ENCODE measurements around the gene SEC23IP.

The SEC23IP gene

GRCh38 chr10:119970107-119970506, 77.6 kb downstream of the SEC23IP start:
- Histone ChIP-seq H3K9ac (ENCODE audit: low read depth in 1 of 2, low read length in 2 of 2) (no peak overlapping the region), H3K27me3 (ENCODE audit: control insufficient read depth in 2 of 2, insufficient read depth in 2 of 2, low read length in 2 of 2) (no peaks in the 10 kb centered on the region), H3K36me3 (ENCODE audit: control insufficient read depth in 2 of 2, insufficient read depth in 2 of 2, low read length in 2 of 2) (no peaks in the 10 kb centered on the region), H3K4me1 (ENCODE audit: control insufficient read depth in 2 of 2, insufficient read depth in 2 of 2, low read length in 2 of 2) (no peaks in the 10 kb centered on the region), H3K4me3 (ENCODE audit: low read length in 2 of 2) (no peak overlapping the region), H3K27ac (ENCODE audit: low read depth in 2 of 2, low read length in 2 of 2) (no peak overlapping the region), H3K9me3 (ENCODE audit: control insufficient read depth in 2 of 2, low read length in 2 of 2) (peaks cover 0 to 7% of the 10 kb centered on the region in 2 donors)

GRCh38 chr10:119970963-119971362, 78.4 kb downstream of the SEC23IP start:
- H3K4me1 ChIP-seq (ENCODE audit: control insufficient read depth in 2 of 2, insufficient read depth in 2 of 2, low read length in 2 of 2): no peaks in the 10 kb centered on the region
- H3K36me3 ChIP-seq (ENCODE audit: control insufficient read depth in 2 of 2, insufficient read depth in 2 of 2, low read length in 2 of 2): no peaks in the 10 kb centered on the region
- no peak overlapping the region for H3K27ac ChIP-seq (ENCODE audit: low read depth in 2 of 2, low read length in 2 of 2)
- H3K9ac ChIP-seq (ENCODE audit: low read depth in 1 of 2, low read length in 2 of 2): no peak overlapping the region
- no peaks in the 10 kb centered on the region for H3K27me3 ChIP-seq (ENCODE audit: control insufficient read depth in 2 of 2, insufficient read depth in 2 of 2, low read length in 2 of 2)
- H3K9me3 ChIP-seq (ENCODE audit: control insufficient read depth in 2 of 2, low read length in 2 of 2): peaks cover 0 to 7% of the 10 kb centered on the region in 2 donors
- no peak overlapping the region for H3K4me3 ChIP-seq (ENCODE audit: low read length in 2 of 2)

GRCh38 chr10:119973281-119973680, 80.8 kb downstream of the SEC23IP start:
- Histone ChIP-seq H3K27ac (ENCODE audit: low read depth in 2 of 2, low read length in 2 of 2) (no peak overlapping the region), H3K9me3 (ENCODE audit: control insufficient read depth in 2 of 2, low read length in 2 of 2) (no peaks in the 10 kb centered on the region), H3K4me1 (ENCODE audit: control insufficient read depth in 2 of 2, insufficient read depth in 2 of 2, low read length in 2 of 2) (no peaks in the 10 kb centered on the region), H3K9ac (ENCODE audit: low read depth in 1 of 2, low read length in 2 of 2) (no peak overlapping the region), H3K27me3 (ENCODE audit: control insufficient read depth in 2 of 2, insufficient read depth in 2 of 2, low read length in 2 of 2) (no peaks in the 10 kb centered on the region), H3K36me3 (ENCODE audit: control insufficient read depth in 2 of 2, insufficient read depth in 2 of 2, low read length in 2 of 2) (no peaks in the 10 kb centered on the region), H3K4me3 (ENCODE audit: low read length in 2 of 2) (no peak overlapping the region)

DNA sequence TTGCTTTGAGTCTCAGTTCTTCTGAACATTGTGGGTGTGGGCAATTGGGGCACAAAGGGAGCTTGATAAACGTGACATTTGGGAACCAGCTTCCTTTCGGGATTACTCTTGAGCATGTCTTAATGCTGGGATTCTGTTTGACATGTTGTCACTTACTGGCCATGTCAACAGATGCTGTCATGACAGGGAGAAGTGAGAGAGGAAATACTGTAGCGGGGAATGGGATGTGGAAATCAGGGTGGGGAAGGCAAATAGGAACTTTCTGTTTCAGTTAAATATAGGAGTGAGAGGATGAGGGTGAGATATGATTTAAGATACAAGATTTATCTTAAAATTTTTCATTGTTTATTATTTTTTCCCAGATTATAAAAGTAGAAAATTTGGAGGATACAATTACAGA, 83.9 kb downstream of the SEC23IP start:
- Histone ChIP-seq H3K9me3 (ENCODE audit: control insufficient read depth in 2 of 2, low read length in 2 of 2) (no peaks in the 10 kb centered on the region), H3K36me3 (ENCODE audit: control insufficient read depth in 2 of 2, insufficient read depth in 2 of 2, low read length in 2 of 2) (no peaks in the 10 kb centered on the region), H3K27me3 (ENCODE audit: control insufficient read depth in 2 of 2, insufficient read depth in 2 of 2, low read length in 2 of 2) (no peaks in the 10 kb centered on the region), H3K4me1 (ENCODE audit: control insufficient read depth in 2 of 2, insufficient read depth in 2 of 2, low read length in 2 of 2) (no peaks in the 10 kb centered on the region), H3K27ac (ENCODE audit: low read depth in 2 of 2, low read length in 2 of 2) (no peak overlapping the region), H3K4me3 (ENCODE audit: low read length in 2 of 2) (no peak overlapping the region), H3K9ac (ENCODE audit: low read depth in 1 of 2, low read length in 2 of 2) (no peak overlapping the region)

- Histone ChIP-seq H3K27ac (ENCODE audit: low read depth in 2 of 2, low read length in 2 of 2) (no peak overlapping the region), H3K4me3 (ENCODE audit: low read length in 2 of 2) (no peak overlapping the region), H3K9ac (ENCODE audit: low read depth in 1 of 2, low read length in 2 of 2) (no peak overlapping the region), H3K9me3 (ENCODE audit: control insufficient read depth in 2 of 2, low read length in 2 of 2) (no peaks in the 10 kb centered on the region), H3K4me1 (ENCODE audit: control insufficient read depth in 2 of 2, insufficient read depth in 2 of 2, low read length in 2 of 2) (no peaks in the 10 kb centered on the region), H3K27me3 (ENCODE audit: control insufficient read depth in 2 of 2, insufficient read depth in 2 of 2, low read length in 2 of 2) (no peaks in the 10 kb centered on the region), H3K36me3 (ENCODE audit: control insufficient read depth in 2 of 2, insufficient read depth in 2 of 2, low read length in 2 of 2) (no peaks in the 10 kb centered on the region)
Observed at GRCh38 chr10:119980956-119981750, 88.6 kb downstream of the SEC23IP start.

- Histone ChIP-seq H3K9me3 (ENCODE audit: control insufficient read depth in 2 of 2, low read length in 2 of 2) (no peaks in the 10 kb centered on the region), H3K9ac (ENCODE audit: low read depth in 1 of 2, low read length in 2 of 2) (no peak overlapping the region), H3K36me3 (ENCODE audit: control insufficient read depth in 2 of 2, insufficient read depth in 2 of 2, low read length in 2 of 2) (no peaks in the 10 kb centered on the region), H3K4me3 (ENCODE audit: low read length in 2 of 2) (no peak overlapping the region), H3K27ac (ENCODE audit: low read depth in 2 of 2, low read length in 2 of 2) (no peak overlapping the region), H3K27me3 (ENCODE audit: control insufficient read depth in 2 of 2, insufficient read depth in 2 of 2, low read length in 2 of 2) (no peaks in the 10 kb centered on the region), H3K4me1 (ENCODE audit: control insufficient read depth in 2 of 2, insufficient read depth in 2 of 2, low read length in 2 of 2) (no peaks in the 10 kb centered on the region)
Observed at GRCh38 chr10:119981826-119982225, 89.3 kb downstream of the SEC23IP start.

DNA sequence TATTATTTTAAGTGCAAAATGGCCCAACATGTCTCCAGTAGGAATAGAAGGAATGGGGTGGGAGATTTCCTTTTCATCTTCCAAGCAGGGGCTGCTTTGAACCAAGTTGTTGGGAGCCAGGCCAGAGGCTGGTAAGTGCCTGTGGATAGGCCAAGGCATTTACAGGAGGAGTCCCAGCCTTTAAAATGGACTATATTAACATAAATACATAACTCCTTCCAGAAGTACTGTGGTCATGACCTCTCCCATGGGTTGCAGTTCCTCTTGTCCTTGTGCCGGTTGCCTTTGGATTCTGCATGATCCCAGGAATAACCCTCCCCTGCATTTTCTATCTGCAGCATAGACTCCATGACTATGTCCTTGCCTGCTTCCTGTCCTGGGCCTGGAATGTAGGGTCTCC, 95.8 kb downstream of the SEC23IP start:
- Histone ChIP-seq H3K9me3 (ENCODE audit: control insufficient read depth in 2 of 2, low read length in 2 of 2) (no peaks in the 10 kb centered on the region), H3K9ac (ENCODE audit: low read depth in 1 of 2, low read length in 2 of 2) (no peak overlapping the region), H3K4me1 (ENCODE audit: control insufficient read depth in 2 of 2, insufficient read depth in 2 of 2, low read length in 2 of 2) (no peaks in the 10 kb centered on the region), H3K36me3 (ENCODE audit: control insufficient read depth in 2 of 2, insufficient read depth in 2 of 2, low read length in 2 of 2) (no peaks in the 10 kb centered on the region), H3K27ac (ENCODE audit: low read depth in 2 of 2, low read length in 2 of 2) (no peak overlapping the region), H3K4me3 (ENCODE audit: low read length in 2 of 2) (no peak overlapping the region), H3K27me3 (ENCODE audit: control insufficient read depth in 2 of 2, insufficient read depth in 2 of 2, low read length in 2 of 2) (no peaks in the 10 kb centered on the region)

DNA sequence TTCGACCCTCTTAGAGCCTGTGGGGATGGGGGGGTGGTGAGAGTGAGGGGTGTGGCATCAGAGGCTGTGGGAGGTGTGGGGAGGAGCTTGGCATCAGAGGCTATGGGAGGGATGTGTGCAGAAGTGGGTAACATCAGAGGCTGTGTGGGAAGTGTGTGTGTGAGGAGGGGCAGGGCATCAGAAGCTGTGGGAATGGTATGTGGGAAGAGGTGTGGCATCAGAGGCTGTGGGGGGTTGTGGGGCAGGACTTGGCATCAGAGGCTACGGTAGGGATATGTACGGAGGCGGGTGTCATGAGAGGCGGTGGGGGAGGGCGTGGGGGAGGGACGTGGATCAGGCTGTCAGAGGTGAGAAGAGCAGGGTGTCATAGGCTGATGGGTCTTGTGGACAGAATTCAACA, 97.4 kb downstream of the SEC23IP start:
- H3K36me3 ChIP-seq (ENCODE audit: control insufficient read depth in 2 of 2, insufficient read depth in 2 of 2, low read length in 2 of 2): no peaks in the 10 kb centered on the region
- H3K4me1 ChIP-seq (ENCODE audit: control insufficient read depth in 2 of 2, insufficient read depth in 2 of 2, low read length in 2 of 2): no peaks in the 10 kb centered on the region
- H3K4me3 ChIP-seq (ENCODE audit: low read length in 2 of 2): no peak overlapping the region
- no peaks in the 10 kb centered on the region for H3K9me3 ChIP-seq (ENCODE audit: control insufficient read depth in 2 of 2, low read length in 2 of 2)
- no peak overlapping the region for H3K9ac ChIP-seq (ENCODE audit: low read depth in 1 of 2, low read length in 2 of 2)
- H3K27me3 ChIP-seq (ENCODE audit: control insufficient read depth in 2 of 2, insufficient read depth in 2 of 2, low read length in 2 of 2): no peaks in the 10 kb centered on the region
- no peak overlapping the region for H3K27ac ChIP-seq (ENCODE audit: low read depth in 2 of 2, low read length in 2 of 2)

DNA sequence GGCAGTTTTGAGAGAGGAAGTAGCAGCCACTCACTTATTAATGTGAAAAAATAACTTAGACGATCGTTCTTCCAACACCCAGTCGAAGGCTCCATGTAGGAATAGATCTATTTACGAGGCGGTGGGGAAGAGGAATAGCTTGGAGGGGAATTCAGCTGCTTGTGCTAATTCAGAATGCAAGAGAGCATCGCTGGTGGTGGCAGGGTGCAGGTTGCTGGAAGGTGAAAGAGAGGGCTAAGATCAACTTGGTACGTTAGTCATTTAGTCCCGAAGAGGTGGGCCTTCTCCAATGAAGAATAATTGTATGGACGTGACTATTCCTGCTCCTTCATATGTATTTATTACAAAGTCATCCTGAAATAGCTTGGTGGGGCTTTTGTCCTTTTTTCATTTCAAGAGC, 98.5 kb downstream of the SEC23IP start:
- Histone ChIP-seq H3K4me1 (ENCODE audit: control insufficient read depth in 2 of 2, insufficient read depth in 2 of 2, low read length in 2 of 2) (no peaks in the 10 kb centered on the region), H3K4me3 (ENCODE audit: low read length in 2 of 2) (no peak overlapping the region), H3K27ac (ENCODE audit: low read depth in 2 of 2, low read length in 2 of 2) (no peak overlapping the region), H3K36me3 (ENCODE audit: control insufficient read depth in 2 of 2, insufficient read depth in 2 of 2, low read length in 2 of 2) (no peaks in the 10 kb centered on the region), H3K9ac (ENCODE audit: low read depth in 1 of 2, low read length in 2 of 2) (no peak overlapping the region), H3K9me3 (ENCODE audit: control insufficient read depth in 2 of 2, low read length in 2 of 2) (no peaks in the 10 kb centered on the region), H3K27me3 (ENCODE audit: control insufficient read depth in 2 of 2, insufficient read depth in 2 of 2, low read length in 2 of 2) (no peaks in the 10 kb centered on the region)

GRCh38 chr10:119991816-119992215, 99.3 kb downstream of the SEC23IP start:
- Histone ChIP-seq H3K9me3 (ENCODE audit: control insufficient read depth in 2 of 2, low read length in 2 of 2) (no peaks in the 10 kb centered on the region), H3K4me1 (ENCODE audit: control insufficient read depth in 2 of 2, insufficient read depth in 2 of 2, low read length in 2 of 2) (no peaks in the 10 kb centered on the region), H3K4me3 (ENCODE audit: low read length in 2 of 2) (no peak overlapping the region), H3K36me3 (ENCODE audit: control insufficient read depth in 2 of 2, insufficient read depth in 2 of 2, low read length in 2 of 2) (no peaks in the 10 kb centered on the region), H3K9ac (ENCODE audit: low read depth in 1 of 2, low read length in 2 of 2) (no peak overlapping the region), H3K27me3 (ENCODE audit: control insufficient read depth in 2 of 2, insufficient read depth in 2 of 2, low read length in 2 of 2) (no peaks in the 10 kb centered on the region), H3K27ac (ENCODE audit: low read depth in 2 of 2, low read length in 2 of 2) (no peak overlapping the region)
